HFFc6 (cell line): ENCODE data around the gene MYADM. TPM values are rescaled to one million over a fixed set of nuclear protein-coding genes. Genes with fewer than 3 reads are reported as not detected.
A peak's percentile ranks its signal among the peaks of the same experiment; 100 is the strongest.

ENCODE experiments used
- DNase-seq: peaks from one replicate; pipeline ENCODE4 v3.0.0-alpha.2; 2018
- H3K27ac Mint-ChIP-seq: 2 replicates; pipeline ENCODE4 v1.8.0; 2020; ENCODE audit warnings: mild to moderate bottlenecking, mixed read lengths
- H3K27me3 Mint-ChIP-seq: 2 replicates; pipeline ENCODE4 v1.8.0; 2021; ENCODE audit warnings: mild to moderate bottlenecking, moderate library complexity, mixed read lengths; ENCODE audit not compliant: insufficient read depth
- H3K36me3 Mint-ChIP-seq: 2 replicates; pipeline ENCODE4 v1.8.0; 2021; ENCODE audit warnings: low read depth, mixed read lengths
- H3K4me1 Mint-ChIP-seq: 2 replicates; pipeline ENCODE4 v1.8.0; 2020; ENCODE audit warnings: low read depth, mixed read lengths
- H3K4me3 Mint-ChIP-seq: 2 replicates; pipeline ENCODE4 v1.8.0; 2020; ENCODE audit warnings: mild to moderate bottlenecking, moderate library complexity, mixed read lengths
- H3K9me3 Mint-ChIP-seq: 2 replicates; pipeline ENCODE4 v1.8.0; 2020; ENCODE audit warnings: mild to moderate bottlenecking, mixed read lengths
- total RNA-seq, 6 experiments: library from RNA; stranded (reverse); fragmentation: NEBNext Ultra II Directional; extraction: Animal tissue kit (Norgen Biotek cat#: 25700); gene quantifications; 2 replicates in 1 of 6; 3 replicates in 5 of 6; pipeline ENCODE4 v1.2.3, GENCODE V29; 2021
- TF ChIP-seq, protein P1 (sequence below): fragments of 200-600 bp; sonication (generic); IDR thresholded peaks from 2 replicates; pipeline ENCODE4 v1.5.0; 2021; ENCODE audit warnings: antibody characterized with exemption, mild to moderate bottlenecking

The MYADM gene
- total RNA-seq, 6 experiments from 2014 or later, result 304 to 350 (median 316) TPM

DNA sequence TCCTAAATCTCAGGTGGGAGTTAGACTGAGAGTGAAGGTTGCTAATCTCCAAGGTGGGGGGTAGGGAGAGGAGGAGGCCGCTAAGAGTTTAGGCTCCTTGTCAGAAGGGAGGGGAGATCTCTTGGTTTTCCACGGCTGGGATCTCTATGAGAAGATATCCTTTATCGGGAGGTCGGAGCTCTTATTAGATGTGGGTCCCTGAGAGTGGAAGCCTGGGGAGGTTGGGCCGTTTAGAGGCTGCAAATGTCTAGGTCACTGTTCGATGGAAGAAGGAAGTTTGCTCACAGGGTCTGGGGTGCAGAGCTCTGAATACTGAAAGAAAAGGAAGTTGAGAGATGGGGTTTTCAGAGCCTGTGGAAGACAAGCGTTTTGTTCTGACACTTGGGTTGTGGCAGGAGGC, 3.8 kb downstream of the MYADM start:
- Mint-ChIP-seq H3K4me3 (peak overlapping the region; percentile 71), H3K4me1 (peaks cover 40% of the 10 kb centered on the region), H3K36me3 (peaks cover 58% of the 10 kb centered on the region), H3K27me3 (peaks cover 62% of the 10 kb centered on the region), H3K9me3 (peaks cover 11% of the 10 kb centered on the region), H3K27ac (peak overlapping the region; percentile 73)
- TF ChIP-seq, protein P1, sequence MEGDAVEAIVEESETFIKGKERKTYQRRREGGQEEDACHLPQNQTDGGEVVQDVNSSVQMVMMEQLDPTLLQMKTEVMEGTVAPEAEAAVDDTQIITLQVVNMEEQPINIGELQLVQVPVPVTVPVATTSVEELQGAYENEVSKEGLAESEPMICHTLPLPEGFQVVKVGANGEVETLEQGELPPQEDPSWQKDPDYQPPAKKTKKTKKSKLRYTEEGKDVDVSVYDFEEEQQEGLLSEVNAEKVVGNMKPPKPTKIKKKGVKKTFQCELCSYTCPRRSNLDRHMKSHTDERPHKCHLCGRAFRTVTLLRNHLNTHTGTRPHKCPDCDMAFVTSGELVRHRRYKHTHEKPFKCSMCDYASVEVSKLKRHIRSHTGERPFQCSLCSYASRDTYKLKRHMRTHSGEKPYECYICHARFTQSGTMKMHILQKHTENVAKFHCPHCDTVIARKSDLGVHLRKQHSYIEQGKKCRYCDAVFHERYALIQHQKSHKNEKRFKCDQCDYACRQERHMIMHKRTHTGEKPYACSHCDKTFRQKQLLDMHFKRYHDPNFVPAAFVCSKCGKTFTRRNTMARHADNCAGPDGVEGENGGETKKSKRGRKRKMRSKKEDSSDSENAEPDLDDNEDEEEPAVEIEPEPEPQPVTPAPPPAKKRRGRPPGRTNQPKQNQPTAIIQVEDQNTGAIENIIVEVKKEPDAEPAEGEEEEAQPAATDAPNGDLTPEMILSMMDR, result no peak
- DNase-seq, result no peak

DNA sequence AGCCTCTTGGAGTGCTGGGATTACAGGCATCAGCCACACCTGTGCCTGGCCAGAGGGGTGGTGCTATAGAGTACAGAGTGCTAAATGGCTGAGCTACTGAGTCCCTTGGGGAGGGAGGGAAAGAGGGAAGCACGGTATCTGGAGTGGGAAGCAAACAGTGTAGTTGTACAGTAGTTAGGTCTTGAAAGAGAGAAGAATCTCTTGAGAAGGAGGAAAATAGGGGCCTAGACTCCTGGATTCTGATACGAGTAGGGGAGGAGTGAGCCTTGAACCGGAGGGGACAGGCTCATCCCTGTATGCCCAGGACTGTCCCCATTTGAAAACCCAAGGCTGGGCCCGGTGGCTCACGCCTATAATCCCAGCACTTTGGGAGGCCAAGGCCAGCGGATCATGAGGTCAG, 5.1 kb downstream of the MYADM start:
- no peak for DNase-seq
- Mint-ChIP-seq H3K27ac (peak overlapping the region; percentile 73), H3K4me1 (peaks cover 38% of the 10 kb centered on the region), H3K36me3 (peaks cover 67% of the 10 kb centered on the region), H3K9me3 (peaks cover 9% of the 10 kb centered on the region), H3K4me3 (peak overlapping the region; percentile 27; the same call in 1 of the 2 replicates), H3K27me3 (peaks cover 63% of the 10 kb centered on the region)
- TF ChIP-seq, protein P1, result no peak

DNA sequence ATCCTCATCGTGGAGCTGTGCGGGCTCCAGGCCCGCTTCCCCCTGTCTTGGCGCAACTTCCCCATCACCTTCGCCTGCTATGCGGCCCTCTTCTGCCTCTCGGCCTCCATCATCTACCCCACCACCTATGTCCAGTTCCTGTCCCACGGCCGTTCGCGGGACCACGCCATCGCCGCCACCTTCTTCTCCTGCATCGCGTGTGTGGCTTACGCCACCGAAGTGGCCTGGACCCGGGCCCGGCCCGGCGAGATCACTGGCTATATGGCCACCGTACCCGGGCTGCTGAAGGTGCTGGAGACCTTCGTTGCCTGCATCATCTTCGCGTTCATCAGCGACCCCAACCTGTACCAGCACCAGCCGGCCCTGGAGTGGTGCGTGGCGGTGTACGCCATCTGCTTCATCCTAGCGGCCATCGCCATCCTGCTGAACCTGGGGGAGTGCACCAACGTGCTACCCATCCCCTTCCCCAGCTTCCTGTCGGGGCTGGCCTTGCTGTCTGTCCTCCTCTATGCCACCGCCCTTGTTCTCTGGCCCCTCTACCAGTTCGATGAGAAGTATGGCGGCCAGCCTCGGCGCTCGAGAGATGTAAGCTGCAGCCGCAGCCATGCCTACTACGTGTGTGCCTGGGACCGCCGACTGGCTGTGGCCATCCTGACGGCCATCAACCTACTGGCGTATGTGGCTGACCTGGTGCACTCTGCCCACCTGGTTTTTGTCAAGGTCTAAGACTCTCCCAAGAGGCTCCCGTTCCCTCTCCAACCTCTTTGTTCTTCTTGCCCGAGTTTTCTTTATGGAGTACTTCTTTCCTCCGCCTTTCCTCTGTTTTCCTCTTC, 6.3 kb downstream of the MYADM start:
- Mint-ChIP-seq H3K36me3 (peaks cover 59% of the 10 kb centered on the region), H3K9me3 (no peaks in the 10 kb centered on the region; the same call in 1 of the 2 replicates), H3K4me3 (peak overlapping the region; percentile 40), H3K27me3 (peaks cover 56% of the 10 kb centered on the region), H3K27ac (peak overlapping the region; percentile 51), H3K4me1 (peaks cover 43% of the 10 kb centered on the region)
- no peak for DNase-seq
- TF ChIP-seq, protein P1, result no peak

DNA sequence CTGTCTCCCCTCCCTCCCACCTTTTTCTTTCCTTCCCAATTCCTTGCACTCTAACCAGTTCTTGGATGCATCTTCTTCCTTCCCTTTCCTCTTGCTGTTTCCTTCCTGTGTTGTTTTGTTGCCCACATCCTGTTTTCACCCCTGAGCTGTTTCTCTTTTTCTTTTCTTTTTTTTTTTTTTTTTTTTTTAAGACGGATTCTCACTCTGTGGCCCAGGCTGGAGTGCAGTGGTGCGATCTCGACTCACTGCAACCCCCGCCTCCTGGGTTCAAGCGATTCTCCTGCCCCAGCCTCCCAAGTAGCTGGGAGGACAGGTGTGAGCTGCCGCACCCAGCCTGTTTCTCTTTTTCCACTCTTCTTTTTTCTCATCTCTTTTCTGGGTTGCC, 6.9 kb downstream of the MYADM start:
- peak overlapping the region; percentile 40 for H3K4me3 Mint-ChIP-seq
- H3K36me3 Mint-ChIP-seq, result peaks cover 59% of the 10 kb centered on the region
- no peak for DNase-seq
- no peaks in the 10 kb centered on the region; the same call in 1 of the 2 replicates for H3K9me3 Mint-ChIP-seq
- peaks cover 52% of the 10 kb centered on the region for H3K27me3 Mint-ChIP-seq
- peaks cover 43% of the 10 kb centered on the region for H3K4me1 Mint-ChIP-seq
- TF ChIP-seq, protein P1, result no peak
- peak overlapping the region; percentile 51; the same call in 1 of the 2 replicates for H3K27ac Mint-ChIP-seq

DNA sequence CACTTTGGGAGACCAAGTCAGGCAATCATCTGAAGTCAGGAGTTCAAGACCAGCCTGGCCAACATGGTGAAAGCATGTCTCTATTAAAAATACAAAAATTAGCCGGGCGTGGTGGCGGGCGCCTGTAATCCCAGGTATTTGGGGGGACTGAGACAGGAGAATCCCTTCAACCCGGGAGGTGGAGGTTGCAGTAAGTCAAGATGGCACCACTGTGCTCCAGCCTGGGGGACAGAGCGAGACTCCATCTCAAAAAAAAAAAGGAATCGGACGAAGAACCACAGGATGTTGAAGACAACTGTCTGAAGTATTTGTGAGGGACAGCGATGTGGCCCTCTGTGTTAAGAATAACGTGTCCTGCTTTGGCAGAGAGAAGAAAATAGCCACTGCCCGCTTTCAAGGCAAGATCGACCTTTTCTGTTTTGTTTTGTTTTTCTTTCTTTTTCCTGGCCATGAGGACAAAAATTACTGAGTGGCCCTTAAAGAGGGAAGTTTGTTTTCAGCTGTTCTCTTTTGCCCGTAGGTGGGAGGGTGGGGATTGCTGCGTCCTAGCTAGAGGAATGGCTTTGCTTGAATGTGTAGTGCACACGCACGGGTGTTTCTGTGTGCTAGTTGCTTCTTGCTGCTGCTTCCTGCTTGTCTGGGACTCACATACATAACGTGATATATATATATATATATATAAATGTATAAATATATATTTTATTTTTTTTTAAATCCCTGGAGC, 8.1 kb downstream of the MYADM start:
- Mint-ChIP-seq H3K36me3 (peaks cover 55% of the 10 kb centered on the region), H3K9me3 (no peaks in the 10 kb centered on the region; the same call in 1 of the 2 replicates), H3K27ac (peak overlapping the region; percentile 48), H3K4me1 (peaks cover 38% of the 10 kb centered on the region), H3K4me3 (peak overlapping the region; percentile 18; the same call in 1 of the 2 replicates), H3K27me3 (peaks cover 45% of the 10 kb centered on the region)
- no peak for DNase-seq
- TF ChIP-seq, protein P1, result no peak
